ENCODE measurements around the gene MED16. TPM values are rescaled to one million over a fixed set of nuclear protein-coding genes. Genes with fewer than 3 reads are reported as not detected.
A peak's percentile ranks its signal among the peaks of the same experiment; 100 is the strongest.
"Not testable (repeated sequence)": the region's sequence is repeated elsewhere in the genome, so short reads cannot be mapped to it uniquely, and the experiment has no call there.

The MED16 gene
- total RNA-seq, 1 donor from 2014 or later = 46.1 TPM

- peaks cover 10% of the 10 kb centered on the region for H3K4me1 ChIP-seq
- no peaks in the 10 kb centered on the region for H3K9me3 ChIP-seq
- H3K4me3 ChIP-seq = no peak overlapping the region
- H3K27me3 ChIP-seq (ENCODE audit: low read depth) = peaks cover 56% of the 10 kb centered on the region
- ATAC-seq (peak in 1 of 2 donors; percentile 7), DNase-seq (no peak)
- intact Hi-C loops (cut with DNase I) = no loop called here
- no peak for TF ChIP-seq CTCF (IDR thresholded peaks at IDR 0.05)
- no peak overlapping the region for H3K27ac ChIP-seq
- no peaks in the 10 kb centered on the region for H3K36me3 ChIP-seq
Observed at GRCh38 chr19:844546-844971, 48.4 kb downstream of the MED16 start.

GRCh38 chr19:843836-844545 is 49.0 kb downstream of the MED16 start:
- H3K4me1 ChIP-seq = peaks cover 10% of the 10 kb centered on the region
- no peaks in the 10 kb centered on the region for H3K9me3 ChIP-seq
- no peak for TF ChIP-seq CTCF (IDR thresholded peaks at IDR 0.05)
- ATAC-seq (peak in 1 of 2 donors; percentile 40), DNase-seq (no peak)
- intact Hi-C loops (cut with DNase I) = no loop called here
- H3K36me3 ChIP-seq = no peaks in the 10 kb centered on the region
- peaks cover 56% of the 10 kb centered on the region for H3K27me3 ChIP-seq (ENCODE audit: low read depth)
- peak overlapping the region; percentile 21 for H3K4me3 ChIP-seq
- H3K27ac ChIP-seq = no peak overlapping the region

- H3K4me3 ChIP-seq = peak overlapping the region; percentile 21
- intact Hi-C loops (cut with DNase I) = no loop called here
- no peaks in the 10 kb centered on the region for H3K36me3 ChIP-seq
- ATAC-seq (peak; percentile 64 to 67), DNase-seq (peak; percentile 63)
- H3K9me3 ChIP-seq = no peaks in the 10 kb centered on the region
- H3K27ac ChIP-seq = no peak overlapping the region
- TF ChIP-seq CTCF (IDR thresholded peaks at IDR 0.05) = no peak
- H3K27me3 ChIP-seq (ENCODE audit: low read depth) = peaks cover 55% of the 10 kb centered on the region
- peaks cover 10% of the 10 kb centered on the region for H3K4me1 ChIP-seq
Observed at GRCh38 chr19:843180-843835, 49.7 kb downstream of the MED16 start.

- H3K9me3 ChIP-seq; H3K4me3 ChIP-seq; H3K4me1 ChIP-seq; H3K27ac ChIP-seq; H3K36me3 ChIP-seq; DNase-seq; ATAC-seq; intact Hi-C loops (cut with DNase I): not testable (repeated sequence)
- peaks cover 49% of the 10 kb centered on the region for H3K27me3 ChIP-seq (ENCODE audit: low read depth)
Observed at GRCh38 chr19:842802-843179, 50.2 kb downstream of the MED16 start.

- Histone ChIP-seq H3K4me3 (no peak within 1 kb of the TSS), H3K27ac (no peak within 1 kb of the TSS), H3K4me1 (peaks cover 10% of the 10 kb centered on the region), H3K9me3 (no peaks in the 10 kb centered on the region), H3K27me3 (ENCODE audit: low read depth) (peaks cover 51% of the 10 kb centered on the region), H3K36me3 (no peaks in the 10 kb centered on the region)
- intact Hi-C loops (cut with DNase I) = no loop called here
- ATAC-seq = peak; percentile 19 to 33
- no peak for TF ChIP-seq CTCF (IDR thresholded peaks at IDR 0.05)
- peak; percentile 69 for DNase-seq
Observed at GRCh38 chr19:840519-841206, 52.3 kb downstream of the MED16 start, which contains the start of gene PRTN3. PRTN3 (plus strand) TSS chr19:840999; CDS start chr19:841009, 10 bp downstream.
